Measurements from ENCODE around the gene FNBP1. TPM values are rescaled to one million over a fixed set of nuclear protein-coding genes. Genes with fewer than 3 reads are reported as not detected.
A peak's percentile ranks its signal among the peaks of the same experiment; 100 is the strongest.

Gene FNBP1
- total RNA-seq, 1 donor from 2014 or later, result 80.4 TPM

GRCh38 chr9:129916707-129917106, 126.3 kb downstream of the FNBP1 start:
- no peak for TF ChIP-seq CTCF (IDR thresholded peaks at IDR 0.05; ENCODE audit: partially characterized antibody, unreplicated experiment)
- Mint-ChIP-seq H3K36me3 (ENCODE audit: unreplicated experiment) (no peaks in the 10 kb centered on the region), H3K4me3 (ENCODE audit: unreplicated experiment) (no peak overlapping the region), H3K27ac (ENCODE audit: unreplicated experiment) (no peak overlapping the region), H3K4me1 (ENCODE audit: low read depth, unreplicated experiment) (peaks cover 4% of the 10 kb centered on the region), H3K27me3 (ENCODE audit: unreplicated experiment) (no peaks in the 10 kb centered on the region), H3K9me3 (ENCODE audit: unreplicated experiment) (no peaks in the 10 kb centered on the region)
- DNase-seq, result no peak

- no peak overlapping the region for H3K4me3 Mint-ChIP-seq (ENCODE audit: unreplicated experiment)
- H3K27ac Mint-ChIP-seq (ENCODE audit: unreplicated experiment), result no peak overlapping the region
- TF ChIP-seq CTCF (IDR thresholded peaks at IDR 0.05; ENCODE audit: partially characterized antibody, unreplicated experiment), result no peak
- no peaks in the 10 kb centered on the region for H3K9me3 Mint-ChIP-seq (ENCODE audit: unreplicated experiment)
- H3K27me3 Mint-ChIP-seq (ENCODE audit: unreplicated experiment), result peaks cover 2% of the 10 kb centered on the region
- H3K36me3 Mint-ChIP-seq (ENCODE audit: unreplicated experiment), result no peaks in the 10 kb centered on the region
- peaks cover 11% of the 10 kb centered on the region for H3K4me1 Mint-ChIP-seq (ENCODE audit: low read depth, unreplicated experiment)
- DNase-seq, result no peak
These were observed 128.9 kb downstream of the FNBP1 start for GRCh38 chr9:129914051-129914450.

- Mint-ChIP-seq H3K4me3 (ENCODE audit: unreplicated experiment) (no peak overlapping the region), H3K9me3 (ENCODE audit: unreplicated experiment) (peaks cover 3% of the 10 kb centered on the region), H3K27ac (ENCODE audit: unreplicated experiment) (no peak overlapping the region), H3K4me1 (ENCODE audit: low read depth, unreplicated experiment) (peaks cover 10% of the 10 kb centered on the region), H3K27me3 (ENCODE audit: unreplicated experiment) (peaks cover 2% of the 10 kb centered on the region), H3K36me3 (ENCODE audit: unreplicated experiment) (no peaks in the 10 kb centered on the region)
- TF ChIP-seq CTCF (IDR thresholded peaks at IDR 0.05; ENCODE audit: partially characterized antibody, unreplicated experiment), result no peak
- DNase-seq, result no peak
These were observed 132.1 kb downstream of the FNBP1 start for GRCh38 chr9:129910628-129911567.

GRCh38 chr9:129909851-129910250, 133.1 kb downstream of the FNBP1 start:
- Mint-ChIP-seq H3K4me3 (ENCODE audit: unreplicated experiment) (no peak overlapping the region), H3K4me1 (ENCODE audit: low read depth, unreplicated experiment) (peaks cover 10% of the 10 kb centered on the region), H3K36me3 (ENCODE audit: unreplicated experiment) (no peaks in the 10 kb centered on the region), H3K9me3 (ENCODE audit: unreplicated experiment) (peaks cover 3% of the 10 kb centered on the region), H3K27ac (ENCODE audit: unreplicated experiment) (no peak overlapping the region), H3K27me3 (ENCODE audit: unreplicated experiment) (peaks cover 2% of the 10 kb centered on the region)
- DNase-seq, result no peak
- TF ChIP-seq CTCF (IDR thresholded peaks at IDR 0.05; ENCODE audit: partially characterized antibody, unreplicated experiment), result no peak

GRCh38 chr9:129908906-129909305, 134.1 kb downstream of the FNBP1 start:
- Mint-ChIP-seq H3K4me1 (ENCODE audit: low read depth, unreplicated experiment) (peaks cover 10% of the 10 kb centered on the region), H3K27me3 (ENCODE audit: unreplicated experiment) (peaks cover 2% of the 10 kb centered on the region), H3K27ac (ENCODE audit: unreplicated experiment) (peak overlapping the region; percentile 33), H3K4me3 (ENCODE audit: unreplicated experiment) (peak overlapping the region; percentile 28), H3K36me3 (ENCODE audit: unreplicated experiment) (no peaks in the 10 kb centered on the region), H3K9me3 (ENCODE audit: unreplicated experiment) (peaks cover 3% of the 10 kb centered on the region)
- no peak for DNase-seq
- TF ChIP-seq CTCF (IDR thresholded peaks at IDR 0.05; ENCODE audit: partially characterized antibody, unreplicated experiment), result no peak

All from glutamatergic neuron (in vitro differentiated cells).